ENCODE data around the gene SAP30BP.

DNA sequence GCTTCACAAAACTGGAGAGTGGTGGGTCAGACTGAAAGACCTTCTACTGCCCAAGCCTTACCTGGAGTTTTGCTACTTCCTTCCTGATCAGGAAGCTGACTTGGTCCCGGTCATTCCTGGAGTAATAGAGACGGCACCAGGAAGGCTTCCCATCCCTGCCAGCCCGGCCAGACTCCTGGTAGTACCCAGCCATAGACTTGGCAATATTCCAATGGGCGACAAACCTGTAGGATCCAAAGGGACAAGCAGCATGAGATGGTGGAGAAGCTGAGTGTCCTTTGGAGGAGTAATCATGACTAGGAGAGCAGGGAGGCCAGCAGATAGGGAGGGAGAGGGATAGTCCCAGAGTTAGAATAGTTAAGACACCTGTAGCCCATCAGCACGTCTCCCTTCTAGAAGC is 8.9 kb upstream of the SAP30BP start:
- no peak for TF ChIP-seq POLR2AphosphoS5 (IDR thresholded peaks at IDR 0.05; ENCODE audit: low read depth, low read length)
- TF ChIP-seq, protein P1, sequence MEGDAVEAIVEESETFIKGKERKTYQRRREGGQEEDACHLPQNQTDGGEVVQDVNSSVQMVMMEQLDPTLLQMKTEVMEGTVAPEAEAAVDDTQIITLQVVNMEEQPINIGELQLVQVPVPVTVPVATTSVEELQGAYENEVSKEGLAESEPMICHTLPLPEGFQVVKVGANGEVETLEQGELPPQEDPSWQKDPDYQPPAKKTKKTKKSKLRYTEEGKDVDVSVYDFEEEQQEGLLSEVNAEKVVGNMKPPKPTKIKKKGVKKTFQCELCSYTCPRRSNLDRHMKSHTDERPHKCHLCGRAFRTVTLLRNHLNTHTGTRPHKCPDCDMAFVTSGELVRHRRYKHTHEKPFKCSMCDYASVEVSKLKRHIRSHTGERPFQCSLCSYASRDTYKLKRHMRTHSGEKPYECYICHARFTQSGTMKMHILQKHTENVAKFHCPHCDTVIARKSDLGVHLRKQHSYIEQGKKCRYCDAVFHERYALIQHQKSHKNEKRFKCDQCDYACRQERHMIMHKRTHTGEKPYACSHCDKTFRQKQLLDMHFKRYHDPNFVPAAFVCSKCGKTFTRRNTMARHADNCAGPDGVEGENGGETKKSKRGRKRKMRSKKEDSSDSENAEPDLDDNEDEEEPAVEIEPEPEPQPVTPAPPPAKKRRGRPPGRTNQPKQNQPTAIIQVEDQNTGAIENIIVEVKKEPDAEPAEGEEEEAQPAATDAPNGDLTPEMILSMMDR (IDR thresholded peaks at IDR 0.05 in 2 of 3, conservative IDR thresholded peaks at IDR 0.05 in 1 of 3; ENCODE audit: borderline replicate concordance in 1 of 3, insufficient read depth in 1 of 3, low read depth in 2 of 3, low read length in 2 of 3): no peak
- TF ChIP-seq POLR2A (IDR thresholded peaks at IDR 0.05; ENCODE audit: borderline replicate concordance, extremely low read depth, insufficient read depth, insufficient read length): no peak
- TF ChIP-seq CEBPB (IDR thresholded peaks at IDR 0.05; ENCODE audit: low read depth): no peak
- TF ChIP-seq, protein P2, sequence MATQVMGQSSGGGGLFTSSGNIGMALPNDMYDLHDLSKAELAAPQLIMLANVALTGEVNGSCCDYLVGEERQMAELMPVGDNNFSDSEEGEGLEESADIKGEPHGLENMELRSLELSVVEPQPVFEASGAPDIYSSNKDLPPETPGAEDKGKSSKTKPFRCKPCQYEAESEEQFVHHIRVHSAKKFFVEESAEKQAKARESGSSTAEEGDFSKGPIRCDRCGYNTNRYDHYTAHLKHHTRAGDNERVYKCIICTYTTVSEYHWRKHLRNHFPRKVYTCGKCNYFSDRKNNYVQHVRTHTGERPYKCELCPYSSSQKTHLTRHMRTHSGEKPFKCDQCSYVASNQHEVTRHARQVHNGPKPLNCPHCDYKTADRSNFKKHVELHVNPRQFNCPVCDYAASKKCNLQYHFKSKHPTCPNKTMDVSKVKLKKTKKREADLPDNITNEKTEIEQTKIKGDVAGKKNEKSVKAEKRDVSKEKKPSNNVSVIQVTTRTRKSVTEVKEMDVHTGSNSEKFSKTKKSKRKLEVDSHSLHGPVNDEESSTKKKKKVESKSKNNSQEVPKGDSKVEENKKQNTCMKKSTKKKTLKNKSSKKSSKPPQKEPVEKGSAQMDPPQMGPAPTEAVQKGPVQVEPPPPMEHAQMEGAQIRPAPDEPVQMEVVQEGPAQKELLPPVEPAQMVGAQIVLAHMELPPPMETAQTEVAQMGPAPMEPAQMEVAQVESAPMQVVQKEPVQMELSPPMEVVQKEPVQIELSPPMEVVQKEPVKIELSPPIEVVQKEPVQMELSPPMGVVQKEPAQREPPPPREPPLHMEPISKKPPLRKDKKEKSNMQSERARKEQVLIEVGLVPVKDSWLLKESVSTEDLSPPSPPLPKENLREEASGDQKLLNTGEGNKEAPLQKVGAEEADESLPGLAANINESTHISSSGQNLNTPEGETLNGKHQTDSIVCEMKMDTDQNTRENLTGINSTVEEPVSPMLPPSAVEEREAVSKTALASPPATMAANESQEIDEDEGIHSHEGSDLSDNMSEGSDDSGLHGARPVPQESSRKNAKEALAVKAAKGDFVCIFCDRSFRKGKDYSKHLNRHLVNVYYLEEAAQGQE (IDR thresholded peaks at IDR 0.05; ENCODE audit: low read depth): no peak
